Measurements from ENCODE around the gene SORBS2. TPM values are rescaled to one million over a fixed set of nuclear protein-coding genes. Genes with fewer than 3 reads are reported as not detected.

The SORBS2 gene
- polyA plus RNA-seq, 1 donor from 2014 or later, result 46.0 TPM

DNA sequence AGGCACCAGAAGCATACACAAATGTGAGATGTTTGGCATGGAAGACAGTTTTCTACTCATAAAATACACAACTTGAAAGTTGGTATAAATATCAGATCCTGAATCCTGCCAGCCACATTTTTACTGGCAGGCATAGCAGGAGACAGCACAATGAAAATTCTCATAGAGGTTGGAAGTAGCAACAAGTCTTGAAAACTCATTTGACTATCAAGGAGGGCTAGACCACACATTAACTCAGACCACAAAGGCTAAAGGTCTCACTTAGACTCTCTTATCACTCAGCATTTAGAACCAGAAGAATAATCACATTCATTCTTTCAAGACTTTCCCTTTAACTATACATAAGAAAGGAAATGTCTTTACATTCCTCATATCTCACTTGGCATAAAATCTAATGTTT lies 56.5 kb downstream of the SORBS2 start (continued):
- no peak for TF ChIP-seq SMC3 (conservative IDR thresholded peaks at IDR 0.05; ENCODE audit: poor library complexity)

GRCh38 chr4:185754961-185755360 lies 57.0 kb downstream of the SORBS2 start:
- no peaks in the 10 kb centered on the region for H3K36me3 ChIP-seq (ENCODE audit: insufficient read depth, low read length)
- TF ChIP-seq EZH2 (IDR thresholded peaks at IDR 0.05; ENCODE audit: borderline replicate concordance, insufficient read depth, low read length, poor library complexity, severe bottlenecking) (no peak), TAF1 (IDR thresholded peaks at IDR 0.05; ENCODE audit: low read depth) (no peak), POLR2AphosphoS5 (IDR thresholded peaks at IDR 0.05) (no peak), RAD21 (conservative IDR thresholded peaks at IDR 0.05) (no peak), EP300 (conservative IDR thresholded peaks at IDR 0.05; ENCODE audit: poor library complexity, severe bottlenecking) (no peak), SMC3 (conservative IDR thresholded peaks at IDR 0.05; ENCODE audit: poor library complexity) (no peak), MXI1 (conservative IDR thresholded peaks at IDR 0.05; ENCODE audit: poor library complexity, severe bottlenecking) (no peak)
- TF ChIP-seq, protein P1, sequence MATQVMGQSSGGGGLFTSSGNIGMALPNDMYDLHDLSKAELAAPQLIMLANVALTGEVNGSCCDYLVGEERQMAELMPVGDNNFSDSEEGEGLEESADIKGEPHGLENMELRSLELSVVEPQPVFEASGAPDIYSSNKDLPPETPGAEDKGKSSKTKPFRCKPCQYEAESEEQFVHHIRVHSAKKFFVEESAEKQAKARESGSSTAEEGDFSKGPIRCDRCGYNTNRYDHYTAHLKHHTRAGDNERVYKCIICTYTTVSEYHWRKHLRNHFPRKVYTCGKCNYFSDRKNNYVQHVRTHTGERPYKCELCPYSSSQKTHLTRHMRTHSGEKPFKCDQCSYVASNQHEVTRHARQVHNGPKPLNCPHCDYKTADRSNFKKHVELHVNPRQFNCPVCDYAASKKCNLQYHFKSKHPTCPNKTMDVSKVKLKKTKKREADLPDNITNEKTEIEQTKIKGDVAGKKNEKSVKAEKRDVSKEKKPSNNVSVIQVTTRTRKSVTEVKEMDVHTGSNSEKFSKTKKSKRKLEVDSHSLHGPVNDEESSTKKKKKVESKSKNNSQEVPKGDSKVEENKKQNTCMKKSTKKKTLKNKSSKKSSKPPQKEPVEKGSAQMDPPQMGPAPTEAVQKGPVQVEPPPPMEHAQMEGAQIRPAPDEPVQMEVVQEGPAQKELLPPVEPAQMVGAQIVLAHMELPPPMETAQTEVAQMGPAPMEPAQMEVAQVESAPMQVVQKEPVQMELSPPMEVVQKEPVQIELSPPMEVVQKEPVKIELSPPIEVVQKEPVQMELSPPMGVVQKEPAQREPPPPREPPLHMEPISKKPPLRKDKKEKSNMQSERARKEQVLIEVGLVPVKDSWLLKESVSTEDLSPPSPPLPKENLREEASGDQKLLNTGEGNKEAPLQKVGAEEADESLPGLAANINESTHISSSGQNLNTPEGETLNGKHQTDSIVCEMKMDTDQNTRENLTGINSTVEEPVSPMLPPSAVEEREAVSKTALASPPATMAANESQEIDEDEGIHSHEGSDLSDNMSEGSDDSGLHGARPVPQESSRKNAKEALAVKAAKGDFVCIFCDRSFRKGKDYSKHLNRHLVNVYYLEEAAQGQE (IDR thresholded peaks at IDR 0.05; ENCODE audit: borderline replicate concordance), result no peak
- TF ChIP-seq, protein P2, sequence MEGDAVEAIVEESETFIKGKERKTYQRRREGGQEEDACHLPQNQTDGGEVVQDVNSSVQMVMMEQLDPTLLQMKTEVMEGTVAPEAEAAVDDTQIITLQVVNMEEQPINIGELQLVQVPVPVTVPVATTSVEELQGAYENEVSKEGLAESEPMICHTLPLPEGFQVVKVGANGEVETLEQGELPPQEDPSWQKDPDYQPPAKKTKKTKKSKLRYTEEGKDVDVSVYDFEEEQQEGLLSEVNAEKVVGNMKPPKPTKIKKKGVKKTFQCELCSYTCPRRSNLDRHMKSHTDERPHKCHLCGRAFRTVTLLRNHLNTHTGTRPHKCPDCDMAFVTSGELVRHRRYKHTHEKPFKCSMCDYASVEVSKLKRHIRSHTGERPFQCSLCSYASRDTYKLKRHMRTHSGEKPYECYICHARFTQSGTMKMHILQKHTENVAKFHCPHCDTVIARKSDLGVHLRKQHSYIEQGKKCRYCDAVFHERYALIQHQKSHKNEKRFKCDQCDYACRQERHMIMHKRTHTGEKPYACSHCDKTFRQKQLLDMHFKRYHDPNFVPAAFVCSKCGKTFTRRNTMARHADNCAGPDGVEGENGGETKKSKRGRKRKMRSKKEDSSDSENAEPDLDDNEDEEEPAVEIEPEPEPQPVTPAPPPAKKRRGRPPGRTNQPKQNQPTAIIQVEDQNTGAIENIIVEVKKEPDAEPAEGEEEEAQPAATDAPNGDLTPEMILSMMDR (IDR thresholded peaks at IDR 0.05; ENCODE audit: poor library complexity, severe bottlenecking), result no peak
- no peak overlapping the region for H3K4me3 ChIP-seq (ENCODE audit: low read length)
- no peak overlapping the region for H3K27ac ChIP-seq (ENCODE audit: low read length)
- H3K9ac ChIP-seq (ENCODE audit: low read length), result no peak overlapping the region
- H3K9me3 ChIP-seq (ENCODE audit: low read length), result no peaks in the 10 kb centered on the region
- H3K4me2 ChIP-seq (ENCODE audit: low read length), result no peak overlapping the region
- H3K79me2 ChIP-seq (replicated peaks; ENCODE audit: insufficient read depth, low read length), result peaks cover 9% of the 10 kb centered on the region
- H2AFZ ChIP-seq (ENCODE audit: low read depth, low read length), result no peak overlapping the region
- no peaks in the 10 kb centered on the region for H4K20me1 ChIP-seq (ENCODE audit: insufficient read depth)
- no peaks in the 10 kb centered on the region for H3K9me2 ChIP-seq (ENCODE audit: insufficient read depth, low read length)
- no peaks in the 10 kb centered on the region for H3F3A ChIP-seq (ENCODE audit: insufficient read depth, low read length, poor library complexity, severe bottlenecking)
- H3K27me3 ChIP-seq (ENCODE audit: insufficient read depth, low read depth, low read length), result no peaks in the 10 kb centered on the region

DNA sequence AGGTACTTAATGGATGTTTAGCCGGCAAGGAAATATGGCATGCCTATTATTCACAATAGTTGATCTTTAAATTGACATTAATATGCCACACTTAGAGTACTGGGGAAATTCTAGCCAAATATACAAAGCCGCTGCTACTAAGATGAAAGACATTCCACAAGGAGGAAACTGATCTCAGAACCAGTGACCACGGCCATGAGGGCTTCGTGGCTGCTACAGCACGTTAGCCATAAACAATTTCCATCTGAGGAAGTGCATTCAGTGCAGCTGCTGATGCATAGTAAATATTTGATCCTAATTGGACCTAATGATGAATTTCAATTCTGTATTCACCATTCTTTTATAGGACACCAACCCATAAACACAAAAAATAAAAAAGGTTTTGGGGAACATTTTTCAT lies 59.1 kb downstream of the SORBS2 start:
- H2AFZ ChIP-seq (ENCODE audit: low read depth, low read length), result no peak overlapping the region
- H3K9me3 ChIP-seq (ENCODE audit: low read length), result no peaks in the 10 kb centered on the region
- H3K27me3 ChIP-seq (ENCODE audit: insufficient read depth, low read depth, low read length), result no peaks in the 10 kb centered on the region
- TF ChIP-seq EP300 (conservative IDR thresholded peaks at IDR 0.05; ENCODE audit: poor library complexity, severe bottlenecking), result no peak
- TF ChIP-seq, protein P2 (IDR thresholded peaks at IDR 0.05; ENCODE audit: poor library complexity, severe bottlenecking), result no peak
- peaks cover 9% of the 10 kb centered on the region for H3K79me2 ChIP-seq (replicated peaks; ENCODE audit: insufficient read depth, low read length)
- H3K9me2 ChIP-seq (ENCODE audit: insufficient read depth, low read length), result no peaks in the 10 kb centered on the region
- no peak overlapping the region for H3K27ac ChIP-seq (ENCODE audit: low read length)
- H3K36me3 ChIP-seq (ENCODE audit: insufficient read depth, low read length), result no peaks in the 10 kb centered on the region
- H3K9ac ChIP-seq (ENCODE audit: low read length), result no peak overlapping the region
- H3K4me3 ChIP-seq (ENCODE audit: low read length), result no peak overlapping the region
- no peaks in the 10 kb centered on the region for H4K20me1 ChIP-seq (ENCODE audit: insufficient read depth)
- no peaks in the 10 kb centered on the region for H3F3A ChIP-seq (ENCODE audit: insufficient read depth, low read length, poor library complexity, severe bottlenecking)
- no peak overlapping the region for H3K4me2 ChIP-seq (ENCODE audit: low read length)
